ENCODE data around the gene TRRAP.

TRRAP gene

GRCh38 chr7:98878365-98879197 lies at the start of gene TRRAP:
TRRAP (plus strand) TSS chr7:98878532; CDS start chr7:98881151, 2,619 bp downstream.
- H3K9ac ChIP-seq: peak within 1 kb of the TSS; percentile 96
- TF ChIP-seq CTCF (IDR thresholded peaks at IDR 0.05): peak; percentile 92
- peak within 1 kb of the TSS; percentile 95 for H3K4me2 ChIP-seq (ENCODE audit: low read length)
- no peaks in the 10 kb centered on the region for H3K9me3 ChIP-seq (ENCODE audit: control insufficient read depth, low read length)
- peaks cover 5% of the 10 kb centered on the region for H3K4me1 ChIP-seq
- H3K4me3 ChIP-seq (ENCODE audit: low read depth, low read length): peak within 1 kb of the TSS; percentile 93
- H3K27ac ChIP-seq: peak within 1 kb of the TSS; percentile 86
- no peaks in the 10 kb centered on the region for H3K36me3 ChIP-seq (ENCODE audit: control insufficient read depth, insufficient read depth, low read length)
- no peaks in the 10 kb centered on the region for H3K27me3 ChIP-seq (ENCODE audit: control insufficient read depth, insufficient read depth, low read length)
- H3K79me2 ChIP-seq: peaks cover 16% of the 10 kb centered on the region
- peak within 1 kb of the TSS; percentile 92 for H2AFZ ChIP-seq

DNA sequence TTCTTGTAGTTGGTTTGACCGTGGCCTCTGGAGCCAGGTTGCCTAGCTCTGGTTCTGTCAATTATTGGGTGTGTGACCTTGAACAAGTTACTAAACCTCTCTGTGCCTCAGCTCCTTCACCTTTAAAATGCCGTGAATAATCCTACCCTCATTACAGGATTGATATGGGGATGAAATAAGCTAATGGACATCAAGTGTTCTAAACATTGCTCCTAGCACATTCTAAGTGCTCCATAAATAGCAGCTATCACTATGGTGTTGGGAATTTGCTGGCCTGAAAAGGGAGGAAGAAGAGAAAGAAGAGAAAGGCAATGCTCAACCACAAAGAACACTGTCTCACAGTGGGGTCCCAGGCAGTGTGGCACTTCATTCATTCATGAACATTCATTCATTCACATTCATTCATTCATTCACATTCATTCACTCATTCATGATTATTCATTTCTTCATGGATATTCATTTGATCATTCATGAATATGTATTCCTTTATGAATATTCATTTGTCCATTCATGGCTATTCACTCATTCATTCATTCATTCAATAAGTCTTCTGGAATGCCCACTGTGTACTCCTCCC lies 47.3 kb upstream of the TRRAP start:
- Histone ChIP-seq H3K27ac (no peak overlapping the region), H3K79me2 (no peaks in the 10 kb centered on the region), H3K4me1 (no peaks in the 10 kb centered on the region), H2AFZ (no peak overlapping the region), H3K27me3 (ENCODE audit: control insufficient read depth, insufficient read depth, low read length) (no peaks in the 10 kb centered on the region), H3K9ac (no peak overlapping the region), H3K4me3 (ENCODE audit: low read depth, low read length) (no peak overlapping the region), H3K36me3 (ENCODE audit: control insufficient read depth, insufficient read depth, low read length) (no peaks in the 10 kb centered on the region), H3K4me2 (ENCODE audit: low read length) (no peak overlapping the region), H3K9me3 (ENCODE audit: control insufficient read depth, low read length) (no peaks in the 10 kb centered on the region)
- no peak for TF ChIP-seq CTCF (IDR thresholded peaks at IDR 0.05)

DNA sequence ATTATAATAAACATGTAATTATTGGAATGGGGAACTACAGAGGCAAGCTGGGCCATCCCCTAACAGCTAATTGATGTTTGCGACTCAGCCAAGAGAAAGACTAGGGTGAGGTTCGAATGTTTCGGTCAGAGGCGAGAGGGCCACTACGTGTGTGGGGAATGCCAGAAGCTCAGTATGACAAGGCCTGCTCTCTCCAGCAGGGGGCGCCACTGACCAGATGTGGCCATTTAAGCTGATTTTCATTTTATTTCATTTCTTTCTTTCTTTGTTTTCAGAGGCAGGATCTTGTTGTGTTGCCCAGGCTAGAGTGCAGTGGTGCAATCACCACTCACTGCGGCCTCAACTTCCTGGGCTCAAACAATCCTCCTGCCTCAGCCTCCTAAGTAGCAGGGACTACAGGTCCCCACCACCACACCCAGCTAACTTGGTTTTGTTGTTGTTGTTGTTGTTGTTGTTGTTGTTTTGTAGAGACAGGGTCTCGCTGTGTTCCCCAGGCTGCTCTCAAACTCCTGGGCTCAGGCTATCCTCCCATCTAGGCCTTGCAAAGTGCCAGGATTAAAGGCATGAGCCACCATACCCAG lies 46.6 kb upstream of the TRRAP start:
- Histone ChIP-seq H3K4me2 (ENCODE audit: low read length) (no peak overlapping the region), H3K27ac (no peak overlapping the region), H3K79me2 (no peaks in the 10 kb centered on the region), H3K9ac (no peak overlapping the region), H3K4me1 (no peaks in the 10 kb centered on the region), H3K36me3 (ENCODE audit: control insufficient read depth, insufficient read depth, low read length) (no peaks in the 10 kb centered on the region), H2AFZ (no peak overlapping the region), H3K27me3 (ENCODE audit: control insufficient read depth, insufficient read depth, low read length) (no peaks in the 10 kb centered on the region), H3K4me3 (ENCODE audit: low read depth, low read length) (no peak overlapping the region), H3K9me3 (ENCODE audit: control insufficient read depth, low read length) (no peaks in the 10 kb centered on the region)
- peak; percentile 33 for TF ChIP-seq CTCF (IDR thresholded peaks at IDR 0.05)

- no peaks in the 10 kb centered on the region for H3K36me3 ChIP-seq (ENCODE audit: control insufficient read depth, insufficient read depth, low read length)
- no peak overlapping the region for H2AFZ ChIP-seq
- no peak for TF ChIP-seq CTCF (IDR thresholded peaks at IDR 0.05)
- H3K4me3 ChIP-seq (ENCODE audit: low read depth, low read length): no peak overlapping the region
- no peaks in the 10 kb centered on the region for H3K27me3 ChIP-seq (ENCODE audit: control insufficient read depth, insufficient read depth, low read length)
- no peaks in the 10 kb centered on the region for H3K79me2 ChIP-seq
- H3K27ac ChIP-seq: no peak overlapping the region
- H3K4me1 ChIP-seq: peaks cover 7% of the 10 kb centered on the region
- no peak overlapping the region for H3K9ac ChIP-seq
- no peak overlapping the region for H3K4me2 ChIP-seq (ENCODE audit: low read length)
- H3K9me3 ChIP-seq (ENCODE audit: control insufficient read depth, low read length): no peaks in the 10 kb centered on the region
Measured at GRCh38 chr7:98833022-98833421, 45.3 kb upstream of the TRRAP start.

Data from parathyroid adenoma (tissue), 2 donors.